DND-41 (cell line): ENCODE results near the gene PIEZO2.

Experiments
- ATAC-seq: fragments of 200-7000 bp; cut with Tn5 transposase; 3 replicates; pipeline ENCODE4 v1.9.1; 2021; ENCODE audit warnings: low read depth; ENCODE audit not compliant: insufficient read depth
- DNase-seq: peaks from one replicate; pipeline ENCODE4 v3.0.0-alpha.2; 2020
- H2AFZ ChIP-seq: 2 replicates; pipeline ENCODE4 v1.6.0; 2012; ENCODE audit warnings: low read depth, low read length
- H3K27ac ChIP-seq: 2 replicates; pipeline ENCODE4 v1.5.1; 2012; ENCODE audit warnings: low read length, inconsistent platforms
- H3K27me3 ChIP-seq: fragments of 200-600 bp; sonication (generic); 2 replicates; pipeline ENCODE4 v1.6.0; 2012; ENCODE audit warnings: low read length, mild to moderate bottlenecking, inconsistent platforms; ENCODE audit not compliant: insufficient read depth, poor library complexity
- H3K36me3 ChIP-seq: 2 replicates; pipeline ENCODE4 v1.5.1; 2012; ENCODE audit warnings: low read length, inconsistent platforms; ENCODE audit not compliant: insufficient read depth
- H3K4me1 ChIP-seq: 2 replicates; pipeline ENCODE4 v1.5.1; 2012; ENCODE audit warnings: mild to moderate bottlenecking, low read length; ENCODE audit not compliant: insufficient read depth
- H3K4me2 ChIP-seq: 2 replicates; pipeline ENCODE4 v1.6.0; 2012; ENCODE audit warnings: mild to moderate bottlenecking, moderate library complexity, low read length, inconsistent platforms; ENCODE audit not compliant: insufficient read depth
- H3K4me3 ChIP-seq, 2 experiments: fragments of 200-600 bp in 1 of 2; shearing (Covaris generic) in 1 of 2; 2 replicates each; pipeline ENCODE4 v1.5.1; 2012 to 2016; ENCODE audit warnings: inconsistent platforms in 2 of 2, low read length in 2 of 2, mild to moderate bottlenecking in 2 of 2, low read depth in 1 of 2, moderate library complexity in 1 of 2
- H3K79me2 ChIP-seq: 2 replicates; pipeline ENCODE4 v1.6.0; 2012; ENCODE audit warnings: low read length, inconsistent platforms; ENCODE audit not compliant: insufficient read depth
- H3K9ac ChIP-seq: 2 replicates; pipeline ENCODE4 v1.6.0; 2012; ENCODE audit warnings: low read depth, mild to moderate bottlenecking, inconsistent platforms, low read length, moderate library complexity
- H3K9me3 ChIP-seq: 2 replicates; pipeline ENCODE4 v1.5.1; 2012; ENCODE audit warnings: low read length, moderate library complexity, mild to moderate bottlenecking, inconsistent platforms; ENCODE audit not compliant: insufficient read depth, severe bottlenecking
- H4K20me1 ChIP-seq: 2 replicates; pipeline ENCODE4 v1.6.0; 2012; ENCODE audit warnings: low read length; ENCODE audit not compliant: insufficient read depth
- CTCF ChIP-seq: IDR thresholded peaks from 2 replicates; pipeline ENCODE4 v1.5.1; 2012; ENCODE audit warnings: borderline replicate concordance, low read length, moderate library complexity, mild to moderate bottlenecking; ENCODE audit not compliant: poor library complexity, severe bottlenecking; ENCODE audit errors: extremely low read depth
- EZH2 ChIP-seq: IDR thresholded peaks from 3 replicates; pipeline ENCODE4 v1.6.1; 2012; ENCODE audit warnings: borderline replicate concordance, low read depth, mild to moderate bottlenecking, moderate library complexity, low read length, inconsistent platforms; ENCODE audit not compliant: severe bottlenecking

The PIEZO2 gene

GRCh38 chr18:10748641-10749040, 400.7 kb downstream of the PIEZO2 start:
- H3K4me3 ChIP-seq = no peak overlapping the region
- no peaks in the 10 kb centered on the region for H3K36me3 ChIP-seq
- no peak overlapping the region for H3K27ac ChIP-seq
- H3K79me2 ChIP-seq = no peaks in the 10 kb centered on the region
- DNase-seq (no peak), ATAC-seq (no peak)
- no peaks in the 10 kb centered on the region for H3K4me1 ChIP-seq
- no peaks in the 10 kb centered on the region for H4K20me1 ChIP-seq
- no peaks in the 10 kb centered on the region for H3K27me3 ChIP-seq
- no peak overlapping the region for H3K9ac ChIP-seq
- no peak for TF ChIP-seq CTCF
- no peak for TF ChIP-seq EZH2
- H3K9me3 ChIP-seq = no peaks in the 10 kb centered on the region
- H2AFZ ChIP-seq = no peak overlapping the region
- no peak overlapping the region for H3K4me2 ChIP-seq

- no peak overlapping the region for H3K4me2 ChIP-seq
- no peak overlapping the region for H3K27ac ChIP-seq
- no peaks in the 10 kb centered on the region for H3K9me3 ChIP-seq
- DNase-seq = no peak
- H3K9ac ChIP-seq = no peak overlapping the region
- no peaks in the 10 kb centered on the region for H4K20me1 ChIP-seq
- no peak overlapping the region for H3K4me3 ChIP-seq
- no peaks in the 10 kb centered on the region for H3K4me1 ChIP-seq
- no peaks in the 10 kb centered on the region for H3K27me3 ChIP-seq
- TF ChIP-seq EZH2 = no peak
- no peak for TF ChIP-seq CTCF
- H2AFZ ChIP-seq = no peak overlapping the region
- H3K36me3 ChIP-seq = no peaks in the 10 kb centered on the region
- no peak for ATAC-seq
- no peaks in the 10 kb centered on the region for H3K79me2 ChIP-seq
These were observed 403.4 kb downstream of the PIEZO2 start for GRCh38 chr18:10745971-10746370.

- Histone ChIP-seq H3K36me3 (no peaks in the 10 kb centered on the region), H3K9me3 (no peaks in the 10 kb centered on the region), H2AFZ (no peak overlapping the region), H3K27ac (no peak overlapping the region), H3K4me2 (no peak overlapping the region), H3K4me3 (no peak overlapping the region), H3K9ac (no peak overlapping the region), H3K27me3 (no peaks in the 10 kb centered on the region), H3K4me1 (no peaks in the 10 kb centered on the region), H4K20me1 (no peaks in the 10 kb centered on the region), H3K79me2 (no peaks in the 10 kb centered on the region)
- TF ChIP-seq EZH2 (no peak), CTCF (no peak)
- ATAC-seq (no peak), DNase-seq (no peak)
These were observed 404.1 kb downstream of the PIEZO2 start for GRCh38 chr18:10745219-10745618.

GRCh38 chr18:10743766-10744165, 405.6 kb downstream of the PIEZO2 start:
- H3K27ac ChIP-seq = no peak overlapping the region
- no peaks in the 10 kb centered on the region for H3K36me3 ChIP-seq
- H4K20me1 ChIP-seq = no peaks in the 10 kb centered on the region
- H3K4me1 ChIP-seq = no peaks in the 10 kb centered on the region
- H3K4me3 ChIP-seq = no peak overlapping the region
- DNase-seq (no peak), ATAC-seq (no peak)
- H2AFZ ChIP-seq = no peak overlapping the region
- no peaks in the 10 kb centered on the region for H3K27me3 ChIP-seq
- no peak overlapping the region for H3K9ac ChIP-seq
- TF ChIP-seq EZH2 (no peak), CTCF (no peak)
- H3K4me2 ChIP-seq = peak overlapping the region; percentile 7; the same call in 1 of the 2 replicates
- H3K79me2 ChIP-seq = no peaks in the 10 kb centered on the region
- H3K9me3 ChIP-seq = no peaks in the 10 kb centered on the region
